HEK293 (cell line): ENCODE measurements around the gene SMPD4.

ENCODE experiments used
- CTCF ChIP-seq: fragments of 450-650 bp; formaldehyde crosslinking; IDR thresholded peaks from 2 replicates; pipeline ENCODE4 v1.5.1; 2016; ENCODE audit warnings: missing biosample characterization, missing genetic modification characterization
- HOXA7 ChIP-seq: sonication (generic); formaldehyde crosslinking; IDR thresholded peaks from 2 replicates; pipeline ENCODE4 v1.8.1; 2022; ENCODE audit warnings: missing genetic modification reagents, borderline replicate concordance
- PRDM1 ChIP-seq: fragments of 450-650 bp; formaldehyde crosslinking; IDR thresholded peaks from 2 replicates; pipeline ENCODE4; 2016; ENCODE audit warnings: missing biosample characterization, missing genetic modification characterization
- REST ChIP-seq: fragments of 450-650 bp; formaldehyde crosslinking; IDR thresholded peaks from 2 replicates; pipeline ENCODE4 v1.5.1; 2016; ENCODE audit warnings: missing biosample characterization, missing genetic modification characterization
- ZNF16 ChIP-seq: fragments of 450-650 bp; formaldehyde crosslinking; IDR thresholded peaks from 2 replicates; pipeline ENCODE4 v1.5.1; 2016; ENCODE audit warnings: low read depth, missing biosample characterization, missing genetic modification characterization
- ZNF280D ChIP-seq: fragments of 450-650 bp; formaldehyde crosslinking; IDR thresholded peaks from 2 replicates; pipeline ENCODE4 v1.5.1; 2016; ENCODE audit warnings: missing biosample characterization, missing genetic modification characterization
- ZNF292 ChIP-seq: fragments of 450-650 bp; formaldehyde crosslinking; IDR thresholded peaks from 2 replicates; pipeline ENCODE4 v1.5.1; 2016; ENCODE audit warnings: low read depth, missing biosample characterization, missing genetic modification characterization, borderline replicate concordance
- ZNF518A ChIP-seq: fragments of 450-650 bp; formaldehyde crosslinking; conservative IDR thresholded peaks from 2 replicates; pipeline ENCODE4 v1.5.1; 2016; ENCODE audit warnings: low read depth, missing biosample characterization, missing genetic modification characterization
- ZNF600 ChIP-seq: fragments of 450-650 bp; formaldehyde crosslinking; IDR thresholded peaks from 2 replicates; pipeline ENCODE4 v1.5.1; 2016; ENCODE audit warnings: missing biosample characterization, missing genetic modification characterization
- ZNF623 ChIP-seq: fragments of 450-650 bp; formaldehyde crosslinking; IDR thresholded peaks from 2 replicates; pipeline ENCODE4 v1.5.1; 2016; ENCODE audit warnings: missing biosample characterization, missing genetic modification characterization
- ZNF624 ChIP-seq: fragments of 450-650 bp; formaldehyde crosslinking; IDR thresholded peaks from 2 replicates; pipeline ENCODE4 v1.5.1; 2017; ENCODE audit warnings: missing biosample characterization, missing genetic modification characterization
- ZNF776 ChIP-seq: fragments of 450-650 bp; formaldehyde crosslinking; IDR thresholded peaks from 2 replicates; pipeline ENCODE4 v1.5.0; 2017; ENCODE audit warnings: missing biosample characterization, missing genetic modification characterization, borderline replicate concordance
- TF ChIP-seq, protein P1 (sequence below): fragments of 450-650 bp; formaldehyde crosslinking; IDR thresholded peaks from 2 replicates; pipeline ENCODE4 v1.5.1; 2016; ENCODE audit warnings: missing biosample characterization, missing genetic modification characterization
- TF ChIP-seq, protein P2 (sequence below): fragments of 450-650 bp; formaldehyde crosslinking; IDR thresholded peaks from 2 replicates; pipeline ENCODE4 v1.5.1; 2017; ENCODE audit warnings: missing biosample characterization, missing genetic modification characterization

- no peak for TF ChIP-seq ZNF292 (tag by site-specific recombination)
- no peak for TF ChIP-seq ZNF623 (tag by site-specific recombination)
- no peak for TF ChIP-seq CTCF (tag by site-specific recombination)
- TF ChIP-seq PRDM1 (tag by site-specific recombination), result no peak
- TF ChIP-seq ZNF600 (tag by site-specific recombination), result no peak
- TF ChIP-seq HOXA7 (CRISPR knock-in tag), result no peak
- TF ChIP-seq ZNF280D, result no peak
- no peak for TF ChIP-seq ZNF624
- TF ChIP-seq, protein P1, sequence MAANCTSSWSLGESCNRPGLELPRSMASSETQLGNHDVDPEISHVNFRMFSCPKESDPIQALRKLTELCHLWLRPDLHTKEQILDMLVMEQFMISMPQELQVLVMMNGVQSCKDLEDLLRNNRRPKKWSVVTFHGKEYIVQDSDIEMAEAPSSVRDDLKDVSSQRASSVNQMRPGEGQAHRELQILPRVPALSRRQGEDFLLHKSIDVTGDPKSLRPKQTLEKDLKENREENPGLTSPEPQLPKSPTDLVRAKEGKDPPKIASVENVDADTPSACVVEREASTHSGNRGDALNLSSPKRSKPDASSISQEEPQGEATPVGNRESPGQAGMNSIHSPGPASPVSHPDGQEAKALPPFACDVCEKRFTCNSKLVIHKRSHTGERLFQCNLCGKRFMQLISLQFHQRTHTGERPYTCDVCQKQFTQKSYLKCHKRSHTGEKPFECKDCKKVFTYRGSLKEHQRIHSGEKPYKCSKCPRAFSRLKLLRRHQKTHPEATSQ (tag by site-specific recombination), result no peak
- TF ChIP-seq ZNF776 (tag by site-specific recombination), result no peak
- TF ChIP-seq REST (tag by site-specific recombination), result no peak
- TF ChIP-seq ZNF518A, result no peak
- TF ChIP-seq, protein P2, sequence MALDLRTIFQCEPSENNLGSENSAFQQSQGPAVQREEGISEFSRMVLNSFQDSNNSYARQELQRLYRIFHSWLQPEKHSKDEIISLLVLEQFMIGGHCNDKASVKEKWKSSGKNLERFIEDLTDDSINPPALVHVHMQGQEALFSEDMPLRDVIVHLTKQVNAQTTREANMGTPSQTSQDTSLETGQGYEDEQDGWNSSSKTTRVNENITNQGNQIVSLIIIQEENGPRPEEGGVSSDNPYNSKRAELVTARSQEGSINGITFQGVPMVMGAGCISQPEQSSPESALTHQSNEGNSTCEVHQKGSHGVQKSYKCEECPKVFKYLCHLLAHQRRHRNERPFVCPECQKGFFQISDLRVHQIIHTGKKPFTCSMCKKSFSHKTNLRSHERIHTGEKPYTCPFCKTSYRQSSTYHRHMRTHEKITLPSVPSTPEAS (tag by site-specific recombination), result no peak
- no peak for TF ChIP-seq ZNF16
Measured at GRCh38 chr2:130165293-130166016, 15.9 kb downstream of the SMPD4 start.
